Bronchial epithelial cell (primary cell): ENCODE results near the gene RIOK3. TPM values are rescaled to one million over a fixed set of nuclear protein-coding genes. Genes with fewer than 3 reads are reported as not detected.

Source experiments
- DNase-seq: peaks from one replicate; pipeline ENCODE4 v3.0.0-alpha.2; 2010; ENCODE audit warnings: low read depth
- FAIRE-seq: peaks from 2 replicates; lab custom pipeline; 2011; peaks lifted over from hg19 to GRCh38; lab: Jason Lieb, UNC
- H3K27me3 ChIP-seq: 2 replicates; pipeline ENCODE4 v1.5.1; 2011; ENCODE audit warnings: low read length; ENCODE audit not compliant: control insufficient read depth, insufficient read depth
- H3K36me3 ChIP-seq: 2 replicates; pipeline ENCODE4 v1.5.1; 2011; ENCODE audit warnings: low read length; ENCODE audit not compliant: control insufficient read depth, insufficient read depth
- H3K4me3 ChIP-seq: 2 replicates; pipeline ENCODE4 v1.5.1; 2011; ENCODE audit warnings: mild to moderate bottlenecking, low read depth, low read length, control low read depth
- CTCF ChIP-seq: IDR thresholded peaks from 2 replicates; pipeline ENCODE4 v1.5.1; 2011; ENCODE audit warnings: mild to moderate bottlenecking, moderate library complexity, low read length, control low read depth, inconsistent platforms; ENCODE audit not compliant: insufficient read depth, severe bottlenecking
- total RNA-seq: library from RNA; depleted of rRNA; stranded (reverse); fragments of >200 nt; gene quantifications from 2 replicates; pipeline ENCODE4 v1.2.1, GENCODE V29; 2014

Gene RIOK3
- total RNA-seq, 1 donor from 2014 or later: 144 TPM

- H3K36me3 ChIP-seq: peaks cover 13% of the 10 kb centered on the region
Measured at GRCh38 chr18:23462876-23463275, 9.8 kb downstream of the RIOK3 start.

GRCh38 chr18:23468753-23469459 lies 15.8 kb downstream of the RIOK3 start:
- no peak overlapping the region for H3K4me3 ChIP-seq
- FAIRE-seq: no peak
- peaks cover 22% of the 10 kb centered on the region for H3K36me3 ChIP-seq
- no peaks in the 10 kb centered on the region for H3K27me3 ChIP-seq
- no peak for DNase-seq
- no peak for TF ChIP-seq CTCF

More at GRCh38 chr18:23462876-23463275, 9.8 kb downstream of the RIOK3 start:
- Histone ChIP-seq H3K4me3 (no peak overlapping the region), H3K27me3 (no peaks in the 10 kb centered on the region)
- no peak for DNase-seq
- FAIRE-seq: no peak
- no peak for TF ChIP-seq CTCF

GRCh38 chr18:23470620-23471387 lies 17.7 kb downstream of the RIOK3 start:
- Histone ChIP-seq H3K36me3 (peaks cover 29% of the 10 kb centered on the region), H3K4me3 (no peak overlapping the region), H3K27me3 (no peaks in the 10 kb centered on the region)
- TF ChIP-seq CTCF: no peak
- DNase-seq (no peak), FAIRE-seq (no peak)

- no peak overlapping the region for H3K4me3 ChIP-seq
- peaks cover 27% of the 10 kb centered on the region for H3K36me3 ChIP-seq
- FAIRE-seq: no peak
- H3K27me3 ChIP-seq: no peaks in the 10 kb centered on the region
- no peak for DNase-seq
- TF ChIP-seq CTCF: no peak
Measured at GRCh38 chr18:23471486-23471885, 18.4 kb downstream of the RIOK3 start.

- Histone ChIP-seq H3K36me3 (peaks cover 16% of the 10 kb centered on the region), H3K4me3 (no peak overlapping the region), H3K27me3 (no peaks in the 10 kb centered on the region)
- DNase-seq (no peak), FAIRE-seq (no peak)
- TF ChIP-seq CTCF: no peak
Measured at GRCh38 chr18:23479829-23480505, 26.9 kb downstream of the RIOK3 start.
